WTC11 (cell line): ENCODE results near the gene CDKN1B. TPM values are rescaled to one million over a fixed set of nuclear protein-coding genes. Genes with fewer than 3 reads are reported as not detected.

Experiments used
- ATAC-seq: fragments of 200-7000 bp; cut with Tn5 transposase; 2 replicates; pipeline ENCODE4 v1.10.0; 2021; ENCODE audit warnings: mild to moderate bottlenecking, moderate library complexity
- CTCF ChIA-PET: fragments of 300-600 bp; sonication (Branson Sonifier 250); formaldehyde crosslinking; loops from one replicate; lab custom pipeline; 2021; ENCODE audit warnings: antibody characterized with exemption; lab: Charles Lee
- POLR2A ChIA-PET: fragments of 350-600 bp; sonication (Branson Sonifier 250); formaldehyde crosslinking; loops from one replicate; lab custom pipeline; 2021; ENCODE audit warnings: antibody characterized with exemption; lab: Charles Lee
- DNase-seq: peaks from one replicate; pipeline ENCODE4 v3.0.0; 2021; ENCODE audit warnings: low spot score
- H3K27ac Mint-ChIP-seq: 2 replicates; pipeline ENCODE4 v1.8.0; 2021; ENCODE audit warnings: mixed read lengths
- H3K27me3 Mint-ChIP-seq: 2 replicates; pipeline ENCODE4 v1.8.0; 2021; ENCODE audit warnings: low read depth, mild to moderate bottlenecking, moderate library complexity, mixed read lengths
- H3K36me3 Mint-ChIP-seq: 2 replicates; pipeline ENCODE4 v1.8.0; 2021; ENCODE audit warnings: mixed read lengths
- H3K4me1 Mint-ChIP-seq: 2 replicates; pipeline ENCODE4 v1.8.0; 2022; ENCODE audit warnings: mixed read lengths
- H3K4me3 Mint-ChIP-seq: 2 replicates; pipeline ENCODE4 v1.8.0; 2021; ENCODE audit warnings: mild to moderate bottlenecking, moderate library complexity, mixed read lengths
- H3K9me3 Mint-ChIP-seq: 2 replicates; pipeline ENCODE4 v1.8.0; 2021; ENCODE audit warnings: mixed read lengths
- ETV6 ChIP-seq: sonication (generic); formaldehyde crosslinking; IDR thresholded peaks from 2 replicates; pipeline ENCODE4 v1.8.1; 2022; ENCODE audit warnings: mild to moderate bottlenecking, missing genetic modification reagents
- FOXP1 ChIP-seq: sonication (generic); formaldehyde crosslinking; IDR thresholded peaks from 2 replicates; pipeline ENCODE4 v1.8.0; 2022; ENCODE audit warnings: missing genetic modification reagents, mild to moderate bottlenecking, moderate library complexity, borderline replicate concordance
- GABPB1 ChIP-seq: sonication (generic); formaldehyde crosslinking; IDR thresholded peaks from 2 replicates; pipeline ENCODE4 v1.8.1; 2023; ENCODE audit warnings: mild to moderate bottlenecking, missing genetic modification reagents
- HMGXB4 ChIP-seq: sonication (generic); formaldehyde crosslinking; IDR thresholded peaks from 2 replicates; pipeline ENCODE4 v1.8.1; 2023; ENCODE audit warnings: mild to moderate bottlenecking, moderate library complexity, missing genetic modification reagents
- JAZF1 ChIP-seq: fragments of 250-450 bp; sonication (Bioruptor Pico); IDR thresholded peaks from 2 replicates; pipeline ENCODE4 v1.9.0; 2021; ENCODE audit warnings: moderate library complexity, mild to moderate bottlenecking, inconsistent platforms
- MAX ChIP-seq: sonication (generic); formaldehyde crosslinking; IDR thresholded peaks from 2 replicates; pipeline ENCODE4 v1.8.0; 2022; ENCODE audit warnings: mild to moderate bottlenecking, missing genetic modification reagents
- MYBL2 ChIP-seq: sonication (generic); formaldehyde crosslinking; IDR thresholded peaks from 2 replicates; pipeline ENCODE4 v1.8.1; 2023; ENCODE audit warnings: mild to moderate bottlenecking, moderate library complexity, missing genetic modification reagents
- NFYB ChIP-seq: sonication (generic); formaldehyde crosslinking; conservative IDR thresholded peaks from 2 replicates; pipeline ENCODE4 v1.8.0; 2022; ENCODE audit warnings: low read depth, missing genetic modification reagents
- SMAD3 ChIP-seq: sonication (generic); formaldehyde crosslinking; IDR thresholded peaks from 2 replicates; pipeline ENCODE4 v1.8.0; 2022; ENCODE audit warnings: missing genetic modification reagents, mild to moderate bottlenecking, borderline replicate concordance
- SMAD4 ChIP-seq: sonication (generic); formaldehyde crosslinking; IDR thresholded peaks from 2 replicates; pipeline ENCODE4 v1.8.0; 2022; ENCODE audit warnings: mild to moderate bottlenecking, missing genetic modification reagents
- SOX15 ChIP-seq: fragments of 250-450 bp; sonication (Bioruptor Pico); IDR thresholded peaks from 2 replicates; pipeline ENCODE4 v1.9.0; 2021; ENCODE audit warnings: mild to moderate bottlenecking
- USF1 ChIP-seq: sonication (generic); formaldehyde crosslinking; IDR thresholded peaks from 2 replicates; pipeline ENCODE4 v1.8.0; 2022; ENCODE audit warnings: mild to moderate bottlenecking, missing genetic modification reagents
- ZNF219 ChIP-seq: sonication (generic); formaldehyde crosslinking; IDR thresholded peaks from 2 replicates; pipeline ENCODE4 v1.8.0; 2023; ENCODE audit warnings: missing genetic modification reagents, mild to moderate bottlenecking, borderline replicate concordance
- ZNF671 ChIP-seq: fragments of 250-450 bp; sonication (Bioruptor Pico); IDR thresholded peaks from 2 replicates; pipeline ENCODE4 v1.8.0; 2021; ENCODE audit warnings: mild to moderate bottlenecking
- total RNA-seq: library from RNA; stranded (reverse); gene quantifications from 3 replicates; pipeline ENCODE4 v1.2.3, GENCODE V29; 2021
- TF ChIP-seq, protein P1 (sequence below): sonication (generic); formaldehyde crosslinking; IDR thresholded peaks from 2 replicates; pipeline ENCODE4 v1.8.1; 2022; ENCODE audit warnings: missing genetic modification reagents, borderline replicate concordance
- TF ChIP-seq, protein P2 (sequence below): fragments of 200-600 bp; IDR thresholded peaks from 2 replicates; pipeline ENCODE4 v1.8.0; 2022; ENCODE audit warnings: antibody characterized with exemption
- TF ChIP-seq, protein P3 (sequence below): sonication (generic); formaldehyde crosslinking; IDR thresholded peaks from 2 replicates; pipeline ENCODE4 v1.8.1; 2023; ENCODE audit warnings: mild to moderate bottlenecking, missing genetic modification reagents

Gene CDKN1B
- total RNA-seq, 1 experiment from 2014 or later = 34.2 TPM

- TF ChIP-seq USF1 (peak; percentile 62; the same call in 1 of the 2 replicates), NFYB (CRISPR knock-in tag) (no peak)
Measured at GRCh38 chr12:12716793-12717585, at the start of gene CDKN1B (continued).

GRCh38 chr12:12668005-12668404, 49.2 kb upstream of the CDKN1B start:
- no peak for ATAC-seq
- Mint-ChIP-seq H3K9me3 (no peaks in the 10 kb centered on the region), H3K27ac (no peak overlapping the region), H3K4me1 (peaks cover 29% of the 10 kb centered on the region), H3K4me3 (no peak overlapping the region), H3K27me3 (peaks cover 16% of the 10 kb centered on the region), H3K36me3 (no peaks in the 10 kb centered on the region; the same call in 1 of the 2 replicates)
- TF ChIP-seq HMGXB4 (CRISPR knock-in tag) (no peak), GABPB1 (CRISPR knock-in tag) (no peak), FOXP1 (CRISPR knock-in tag) (no peak), SMAD3 (CRISPR knock-in tag) (no peak), SMAD4 (CRISPR knock-in tag) (no peak), ZNF671 (CRISPR knock-in tag) (no peak), ETV6 (CRISPR knock-in tag) (no peak), ZNF219 (no peak), MYBL2 (no peak), MAX (CRISPR knock-in tag) (no peak), JAZF1 (no peak), SOX15 (CRISPR knock-in tag) (no peak)
- TF ChIP-seq, protein P1, sequence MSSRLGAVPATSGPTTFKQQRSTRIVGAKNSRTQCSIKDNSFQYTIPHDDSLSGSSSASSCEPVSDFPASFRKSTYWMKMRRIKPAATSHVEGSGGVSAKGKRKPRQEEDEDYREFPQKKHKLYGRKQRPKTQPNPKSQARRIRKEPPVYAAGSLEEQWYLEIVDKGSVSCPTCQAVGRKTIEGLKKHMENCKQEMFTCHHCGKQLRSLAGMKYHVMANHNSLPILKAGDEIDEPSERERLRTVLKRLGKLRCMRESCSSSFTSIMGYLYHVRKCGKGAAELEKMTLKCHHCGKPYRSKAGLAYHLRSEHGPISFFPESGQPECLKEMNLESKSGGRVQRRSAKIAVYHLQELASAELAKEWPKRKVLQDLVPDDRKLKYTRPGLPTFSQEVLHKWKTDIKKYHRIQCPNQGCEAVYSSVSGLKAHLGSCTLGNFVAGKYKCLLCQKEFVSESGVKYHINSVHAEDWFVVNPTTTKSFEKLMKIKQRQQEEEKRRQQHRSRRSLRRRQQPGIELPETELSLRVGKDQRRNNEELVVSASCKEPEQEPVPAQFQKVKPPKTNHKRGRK = no peak
- TF ChIP-seq, protein P2, sequence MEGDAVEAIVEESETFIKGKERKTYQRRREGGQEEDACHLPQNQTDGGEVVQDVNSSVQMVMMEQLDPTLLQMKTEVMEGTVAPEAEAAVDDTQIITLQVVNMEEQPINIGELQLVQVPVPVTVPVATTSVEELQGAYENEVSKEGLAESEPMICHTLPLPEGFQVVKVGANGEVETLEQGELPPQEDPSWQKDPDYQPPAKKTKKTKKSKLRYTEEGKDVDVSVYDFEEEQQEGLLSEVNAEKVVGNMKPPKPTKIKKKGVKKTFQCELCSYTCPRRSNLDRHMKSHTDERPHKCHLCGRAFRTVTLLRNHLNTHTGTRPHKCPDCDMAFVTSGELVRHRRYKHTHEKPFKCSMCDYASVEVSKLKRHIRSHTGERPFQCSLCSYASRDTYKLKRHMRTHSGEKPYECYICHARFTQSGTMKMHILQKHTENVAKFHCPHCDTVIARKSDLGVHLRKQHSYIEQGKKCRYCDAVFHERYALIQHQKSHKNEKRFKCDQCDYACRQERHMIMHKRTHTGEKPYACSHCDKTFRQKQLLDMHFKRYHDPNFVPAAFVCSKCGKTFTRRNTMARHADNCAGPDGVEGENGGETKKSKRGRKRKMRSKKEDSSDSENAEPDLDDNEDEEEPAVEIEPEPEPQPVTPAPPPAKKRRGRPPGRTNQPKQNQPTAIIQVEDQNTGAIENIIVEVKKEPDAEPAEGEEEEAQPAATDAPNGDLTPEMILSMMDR = no peak
- TF ChIP-seq, protein P3, sequence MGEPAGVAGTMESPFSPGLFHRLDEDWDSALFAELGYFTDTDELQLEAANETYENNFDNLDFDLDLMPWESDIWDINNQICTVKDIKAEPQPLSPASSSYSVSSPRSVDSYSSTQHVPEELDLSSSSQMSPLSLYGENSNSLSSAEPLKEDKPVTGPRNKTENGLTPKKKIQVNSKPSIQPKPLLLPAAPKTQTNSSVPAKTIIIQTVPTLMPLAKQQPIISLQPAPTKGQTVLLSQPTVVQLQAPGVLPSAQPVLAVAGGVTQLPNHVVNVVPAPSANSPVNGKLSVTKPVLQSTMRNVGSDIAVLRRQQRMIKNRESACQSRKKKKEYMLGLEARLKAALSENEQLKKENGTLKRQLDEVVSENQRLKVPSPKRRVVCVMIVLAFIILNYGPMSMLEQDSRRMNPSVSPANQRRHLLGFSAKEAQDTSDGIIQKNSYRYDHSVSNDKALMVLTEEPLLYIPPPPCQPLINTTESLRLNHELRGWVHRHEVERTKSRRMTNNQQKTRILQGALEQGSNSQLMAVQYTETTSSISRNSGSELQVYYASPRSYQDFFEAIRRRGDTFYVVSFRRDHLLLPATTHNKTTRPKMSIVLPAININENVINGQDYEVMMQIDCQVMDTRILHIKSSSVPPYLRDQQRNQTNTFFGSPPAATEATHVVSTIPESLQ = no peak
- ChIA-PET CTCF (interaction anchor here (0.5 kb wide), 1 partner anchor 330 kb away, joined by 4 read pairs; no protein-coding TSS in a partner anchor), POLR2A (interaction anchor here (0.7 kb wide), 1 partner anchor 276 kb away, joined by 3 read pairs; no protein-coding TSS in a partner anchor)
- DNase-seq = no peak
